ENCODE results near the gene REG1B. TPM values are rescaled to one million over a fixed set of nuclear protein-coding genes. Genes with fewer than 3 reads are reported as not detected.

Gene REG1B
- not detected for total RNA-seq

DNA sequence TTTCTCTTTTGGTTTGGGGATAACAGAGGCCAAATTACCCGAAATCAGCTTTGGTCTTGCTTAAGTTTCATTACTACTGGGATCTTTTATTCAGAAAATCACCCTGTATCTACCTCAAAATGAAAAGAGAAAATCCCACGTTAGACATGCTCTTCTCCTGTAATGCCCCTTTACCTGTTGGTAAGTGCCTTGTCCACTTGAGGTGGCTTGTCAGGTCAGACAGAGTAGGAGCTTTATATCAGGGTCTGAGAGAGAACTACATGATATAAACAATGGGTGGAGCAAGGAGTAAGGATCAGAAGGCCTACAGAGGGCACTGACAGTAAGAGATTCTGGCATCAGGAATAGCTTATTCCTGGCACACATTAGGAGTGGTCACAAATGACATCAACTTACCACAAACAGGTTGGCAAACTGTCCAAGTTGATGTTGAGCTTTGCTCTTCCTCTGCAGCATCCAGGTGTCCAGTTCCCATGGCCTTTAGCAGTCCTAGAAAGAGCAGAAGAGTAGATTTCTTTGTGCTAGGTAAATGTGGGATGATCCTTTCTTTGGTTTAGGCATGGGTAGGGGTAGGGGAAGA is at the start of gene REG1B:
REG1B (minus strand) TSS at position 209 of the 580 bp plus-strand sequence. CDS start 381 bp downstream, outside the sequence.
- no peak for TF ChIP-seq CTCF (IDR thresholded peaks at IDR 0.05)

GRCh38 chr2:79131687-79132086 is 43.9 kb upstream of the REG1B start:
- no peak for DNase-seq (ENCODE audit: low spot score)
- no peak for ATAC-seq (ENCODE audit: low FRiP score)
- TF ChIP-seq CTCF (IDR thresholded peaks at IDR 0.05), result no peak

More for the DNA sequence above, at the start of gene REG1B:
- no peak for ATAC-seq (ENCODE audit: low FRiP score)
- no peak for DNase-seq (ENCODE audit: low spot score)

DNA sequence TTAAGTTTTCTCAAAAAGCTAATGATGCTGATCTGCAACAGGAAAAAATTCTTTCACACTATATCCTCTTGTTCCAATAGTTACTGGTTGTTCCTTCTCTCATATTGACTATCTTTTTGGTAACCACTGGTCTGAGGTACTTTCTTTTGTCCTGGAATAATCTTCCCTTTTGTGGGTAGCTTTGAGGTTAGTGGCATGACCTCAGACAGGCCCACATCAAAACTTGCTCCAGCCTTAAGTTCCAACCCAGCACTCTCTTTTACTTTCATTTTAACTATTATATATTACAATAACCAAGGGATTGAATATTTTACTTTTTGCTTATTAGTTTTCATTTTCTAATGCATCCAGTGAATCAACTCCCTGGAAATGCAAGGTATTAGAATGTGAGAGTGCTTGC is 42.0 kb upstream of the REG1B start:
- ATAC-seq (ENCODE audit: low FRiP score) (no peak), DNase-seq (ENCODE audit: low spot score) (no peak)
- no peak for TF ChIP-seq CTCF (IDR thresholded peaks at IDR 0.05)

DNA sequence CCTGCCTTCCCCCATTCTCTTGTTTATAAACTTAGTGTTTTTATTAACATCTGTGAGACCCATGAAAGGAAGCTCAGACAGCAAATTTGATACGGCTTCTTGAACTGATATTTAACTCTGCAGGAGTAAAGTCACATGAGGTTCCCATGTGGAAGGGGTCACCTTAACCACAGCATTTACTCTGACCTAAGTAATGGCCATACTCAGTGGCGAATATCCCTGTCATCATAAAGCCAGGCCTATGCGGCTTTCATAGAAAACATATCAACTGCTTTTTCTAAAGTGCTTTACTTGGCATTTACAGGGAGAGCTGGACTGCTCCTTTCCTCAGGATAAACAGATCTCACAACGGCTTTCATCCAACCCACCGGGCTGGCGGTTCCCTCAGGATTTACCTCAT is 41.5 kb upstream of the REG1B start:
- TF ChIP-seq CTCF (IDR thresholded peaks at IDR 0.05), result no peak
- DNase-seq (ENCODE audit: low spot score) (no peak), ATAC-seq (ENCODE audit: low FRiP score) (no peak)

- DNase-seq (ENCODE audit: low spot score) (no peak), ATAC-seq (ENCODE audit: low FRiP score) (no peak)
Measured at GRCh38 chr2:79128406-79128805, 40.6 kb upstream of the REG1B start.

GRCh38 chr2:79125721-79125985 is 37.9 kb upstream of the REG1B start:
- no peak for ATAC-seq (ENCODE audit: low FRiP score)
- TF ChIP-seq CTCF (IDR thresholded peaks at IDR 0.05), result no peak
- DNase-seq (ENCODE audit: low spot score), result no peak

More at GRCh38 chr2:79128406-79128805, 40.6 kb upstream of the REG1B start:
- no peak for TF ChIP-seq CTCF (IDR thresholded peaks at IDR 0.05)

DNA sequence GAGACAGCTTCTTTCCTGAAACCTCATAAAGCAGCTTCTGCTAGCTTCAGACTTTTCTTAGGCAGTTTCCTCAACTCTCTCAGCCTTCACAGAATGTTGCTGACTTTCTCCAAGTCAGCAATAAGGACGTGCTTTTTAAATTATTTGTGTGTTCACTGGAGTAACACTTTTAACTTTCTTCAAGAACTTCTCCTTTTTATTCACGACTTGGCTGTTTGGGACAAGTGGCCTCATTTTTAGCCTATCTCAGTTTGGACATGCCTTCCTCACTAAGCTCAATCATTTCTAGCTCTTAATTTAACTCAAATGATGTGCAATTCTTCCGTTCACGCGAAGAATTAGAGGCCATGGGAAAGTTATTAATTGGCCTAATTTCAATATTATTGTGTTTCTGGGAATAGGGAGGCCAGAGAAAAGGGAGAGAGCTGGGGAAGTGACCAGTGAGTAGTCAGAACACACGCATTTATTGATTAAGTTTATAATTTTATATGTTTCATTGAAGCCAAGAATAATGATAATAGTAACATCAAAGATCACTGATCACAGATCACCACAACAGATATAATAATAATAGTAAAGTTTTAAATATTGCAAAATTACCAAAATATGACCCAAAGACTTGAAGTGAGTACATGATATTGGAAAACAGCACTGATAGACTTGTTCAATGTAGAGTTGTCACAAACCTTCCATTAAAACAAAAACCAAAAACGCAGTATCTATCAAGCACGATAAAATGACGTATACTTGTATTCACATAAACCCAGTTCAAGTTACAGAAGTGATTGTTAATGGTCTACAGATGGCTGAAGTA is 37.3 kb upstream of the REG1B start:
- TF ChIP-seq CTCF (IDR thresholded peaks at IDR 0.05), result no peak
- ATAC-seq (ENCODE audit: low FRiP score), result no peak
- DNase-seq (ENCODE audit: low spot score), result no peak

Measured in omental fat pad (tissue), 4 donors.